NCI-H2029 treated with DMSO at 0.1 percent for 48 hours (cell line): ENCODE data around the gene TUSC2.

Experiments used
- DNase-seq: peaks from one replicate; lab custom pipeline; 2025; lab: John Stamatoyannopoulos, UW

TUSC2 gene

DNA sequence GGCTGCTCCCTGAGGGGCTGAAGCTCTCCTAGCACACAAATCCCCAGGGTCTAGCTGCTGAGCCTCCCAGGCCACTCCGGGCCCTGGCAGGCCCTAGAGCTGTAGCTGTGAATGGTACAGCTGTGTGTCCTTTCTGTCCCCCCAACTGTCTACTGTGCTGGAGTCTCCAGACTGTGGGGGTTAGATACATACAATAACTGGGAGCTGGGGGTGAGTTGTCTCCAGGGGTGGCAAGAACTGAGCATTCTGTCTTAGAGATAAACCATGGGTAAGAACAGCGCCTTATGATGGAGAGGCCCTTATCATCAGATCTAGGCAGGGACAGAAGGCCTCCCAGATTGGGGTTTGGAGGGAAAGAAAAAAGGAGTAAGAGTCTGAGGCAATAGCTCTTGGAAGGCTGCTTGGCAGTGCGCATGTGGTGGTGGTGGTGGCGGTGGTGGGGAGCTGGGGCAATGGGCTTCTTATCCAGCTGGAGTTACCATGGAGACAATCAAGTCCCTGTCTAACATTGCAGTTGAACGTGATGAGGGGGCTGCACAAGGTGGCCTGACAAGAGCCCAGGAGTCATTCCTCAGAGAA lies 26.3 kb upstream of the TUSC2 start:
- DNase-seq: no peak

DNA sequence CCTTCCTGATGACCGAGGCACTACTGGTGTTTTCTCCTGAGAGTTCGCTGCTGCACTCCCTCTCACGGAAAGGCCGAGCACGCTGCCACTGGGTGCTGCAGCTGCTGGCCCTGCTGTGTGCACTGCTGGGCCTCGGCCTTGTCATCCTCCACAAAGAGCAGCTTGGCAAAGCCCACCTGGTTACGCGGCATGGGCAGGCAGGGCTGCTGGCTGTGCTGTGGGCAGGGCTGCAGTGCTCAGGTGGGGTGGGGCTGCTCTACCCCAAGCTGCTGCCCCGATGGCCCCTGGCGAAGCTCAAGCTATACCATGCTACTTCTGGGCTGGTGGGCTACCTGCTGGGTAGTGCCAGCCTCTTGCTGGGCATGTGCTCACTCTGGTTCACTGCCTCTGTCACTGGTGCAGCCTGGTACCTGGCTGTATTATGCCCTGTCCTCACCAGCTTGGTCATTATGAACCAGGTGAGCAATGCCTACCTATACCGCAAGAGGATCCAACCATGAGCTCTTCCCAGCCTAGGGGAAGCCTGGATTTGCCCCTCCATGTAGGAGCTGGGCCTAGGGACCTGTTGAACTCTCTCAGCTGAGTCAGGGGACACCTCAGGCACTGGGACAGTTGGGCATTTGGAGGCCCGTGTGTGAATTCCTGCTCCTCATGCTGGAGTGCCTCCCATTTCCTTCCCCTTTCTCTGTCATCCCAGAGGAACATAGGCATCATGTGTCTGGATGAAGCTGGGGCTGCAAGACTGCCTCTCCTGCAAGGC lies 25.4 kb upstream of the TUSC2 start:
- DNase-seq: no peak

DNA sequence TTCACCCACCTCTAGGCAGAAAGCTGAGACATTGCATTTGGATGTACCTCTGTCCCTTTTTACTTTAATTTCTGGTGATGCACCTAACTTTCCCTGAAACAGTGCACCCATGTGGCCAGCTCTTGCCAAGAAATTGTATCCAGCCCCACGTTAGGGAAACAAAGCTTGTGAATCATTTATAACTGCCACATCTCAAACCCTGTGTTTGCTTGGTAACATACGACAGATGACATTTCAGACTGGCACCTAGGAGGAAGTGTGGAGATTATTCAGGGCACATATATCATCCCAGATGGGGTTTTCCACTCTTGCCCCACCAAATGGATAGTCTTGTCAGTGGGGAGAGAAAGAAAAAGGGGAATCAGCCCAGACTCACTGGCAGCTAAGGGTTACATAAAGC lies 24.8 kb upstream of the TUSC2 start:
- DNase-seq: no peak

DNA sequence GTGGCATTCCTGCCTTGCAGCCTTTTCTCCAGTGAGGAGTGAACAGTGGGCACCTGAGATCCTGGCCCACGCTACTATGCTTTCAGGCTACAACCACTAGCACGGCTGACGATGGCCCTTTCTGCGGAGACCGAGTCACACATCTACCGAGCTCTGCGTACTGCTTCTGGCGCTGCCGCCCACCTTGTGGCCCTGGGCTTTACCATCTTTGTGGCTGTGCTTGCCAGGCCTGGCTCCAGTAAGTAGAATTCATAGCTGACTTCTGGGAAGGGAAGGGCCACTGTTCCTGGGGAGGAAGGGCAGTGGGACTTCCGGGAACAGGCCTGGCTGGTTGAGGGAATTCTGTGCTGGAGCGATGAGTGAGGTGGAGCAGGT lies 23.3 kb upstream of the TUSC2 start:
- DNase-seq: no peak

DNA sequence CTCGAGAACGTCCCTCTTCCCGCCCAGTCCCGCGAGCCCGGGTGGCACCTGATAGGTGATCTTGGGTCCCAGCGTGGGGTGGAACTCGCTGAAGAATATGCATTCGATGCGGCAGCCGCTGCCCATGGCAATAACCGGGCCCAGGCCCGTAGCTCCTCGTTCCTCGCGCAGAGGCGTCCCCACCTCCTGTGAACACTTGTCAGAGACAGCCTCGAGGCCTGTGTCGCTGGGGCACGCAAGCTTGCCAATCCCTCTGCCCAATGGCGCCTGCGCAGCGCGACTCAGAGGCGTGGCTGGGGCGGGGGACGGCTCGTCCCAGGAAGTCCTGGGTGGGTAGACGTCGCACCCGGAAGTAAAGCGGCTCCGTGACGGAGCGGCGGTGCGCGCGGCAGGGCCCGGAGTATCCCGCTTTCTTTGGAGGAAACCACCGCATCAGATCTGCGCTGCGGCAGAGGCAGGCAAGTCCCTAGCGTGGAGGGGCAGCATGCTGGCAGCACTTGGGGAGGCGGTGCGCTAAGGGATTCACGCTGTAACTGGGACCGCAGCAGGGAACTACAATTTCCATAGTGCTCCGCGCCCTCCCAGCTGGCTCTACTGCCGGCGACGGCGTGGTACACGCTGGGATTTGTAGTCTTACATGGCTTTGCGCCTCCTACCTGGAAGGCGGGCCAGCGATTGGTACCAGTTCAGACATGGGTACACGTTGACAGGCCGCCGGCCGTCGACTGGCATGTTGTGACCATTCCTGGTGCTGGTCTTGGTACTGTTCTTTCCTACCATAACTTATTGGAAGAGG lies 22.7 kb upstream of the TUSC2 start, which contains the start of the genes CYB561D2 and NPRL2:
TSS of gene CYB561D2 (plus strand) at position 336 of the 796 bp plus-strand sequence. CDS start 572 bp downstream, outside the sequence.
TSS of gene NPRL2 (minus strand) at position 249 of the 796 bp plus-strand sequence. CDS start at position 126, 123 bp downstream.
- DNase-seq: peak; percentile 52

DNA sequence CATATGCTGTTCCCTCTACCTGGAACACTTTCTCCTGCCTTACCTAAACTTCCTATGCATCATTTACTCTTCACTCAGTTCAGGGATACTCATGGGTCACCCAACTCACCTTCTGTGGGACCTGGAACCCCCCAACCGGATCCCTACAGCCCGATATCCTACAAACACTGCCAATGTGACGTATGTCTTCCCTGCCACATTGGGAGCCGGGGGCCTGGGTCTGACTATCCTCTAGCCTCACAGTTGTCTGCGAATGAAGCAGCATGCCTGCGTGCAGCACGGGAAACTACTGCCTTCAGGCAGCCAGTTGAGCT lies 22.1 kb upstream of the TUSC2 start:
- no peak for DNase-seq

DNA sequence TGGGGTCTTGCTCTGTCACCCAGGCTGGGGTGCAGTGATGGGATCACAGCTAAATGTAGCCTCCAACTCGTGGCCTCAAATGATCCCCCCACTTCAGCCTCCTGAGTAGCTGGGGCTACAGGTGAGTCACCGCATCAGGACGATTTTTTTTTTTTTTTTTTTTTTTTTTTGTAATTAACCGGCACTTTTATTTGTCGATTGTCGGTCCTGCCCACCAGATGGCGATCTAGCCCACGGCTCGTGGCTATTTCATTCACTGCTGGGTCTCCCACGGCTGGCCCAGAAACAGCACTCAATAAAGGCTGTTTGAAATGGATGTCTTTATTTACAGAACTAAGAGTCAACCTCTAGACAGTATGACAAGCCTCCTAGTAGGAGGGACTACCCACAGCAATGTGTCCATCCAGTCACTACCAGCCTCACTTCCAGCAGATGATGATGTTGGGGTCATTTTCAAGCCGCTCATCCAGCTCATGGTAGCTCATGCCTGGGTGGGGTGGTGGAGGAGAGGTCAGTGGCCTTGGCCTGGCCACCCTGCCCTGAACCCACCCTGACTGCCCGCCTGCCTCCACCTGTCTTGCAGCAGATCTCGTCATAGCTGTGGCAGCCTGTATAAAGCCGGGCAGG lies 19.3 kb upstream of the TUSC2 start:
- no peak for DNase-seq

DNA sequence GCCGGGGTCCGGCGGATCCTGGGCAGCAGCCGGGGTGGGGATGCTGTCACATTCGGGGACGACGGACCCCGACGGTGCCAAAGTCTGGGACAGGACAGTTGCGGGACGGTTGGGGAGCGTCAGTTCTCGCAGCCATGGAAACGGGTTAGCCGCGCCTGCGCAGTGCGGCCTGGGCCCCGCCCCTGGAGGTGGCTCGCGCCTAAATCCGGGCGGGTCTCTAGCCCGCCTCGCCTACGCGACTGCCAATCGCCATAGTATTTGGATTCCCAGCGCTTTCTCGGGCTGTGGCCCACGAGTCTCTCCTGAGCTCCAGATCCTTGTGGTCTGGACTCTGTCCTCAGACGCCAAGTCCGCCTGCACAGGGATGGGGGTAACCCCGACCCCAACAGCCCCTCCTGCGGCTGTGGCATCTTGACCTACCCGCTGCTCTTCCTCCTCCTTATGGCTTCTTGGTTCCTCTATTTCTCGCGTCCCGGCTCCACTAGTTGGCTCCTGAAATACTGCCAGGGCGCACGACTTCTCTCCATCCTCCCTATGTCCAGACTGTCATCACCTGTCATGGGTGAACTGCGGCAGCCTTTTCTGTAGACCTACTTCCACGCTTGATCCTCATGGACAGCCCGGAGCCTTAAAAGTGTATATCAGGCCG lies 17.7 kb upstream of the TUSC2 start, which contains the start of gene ZMYND10:
TSS of gene ZMYND10 (minus strand) at position 147 of the 649 bp plus-strand sequence. CDS start 153 bp downstream, outside the sequence.
- no peak for DNase-seq

DNA sequence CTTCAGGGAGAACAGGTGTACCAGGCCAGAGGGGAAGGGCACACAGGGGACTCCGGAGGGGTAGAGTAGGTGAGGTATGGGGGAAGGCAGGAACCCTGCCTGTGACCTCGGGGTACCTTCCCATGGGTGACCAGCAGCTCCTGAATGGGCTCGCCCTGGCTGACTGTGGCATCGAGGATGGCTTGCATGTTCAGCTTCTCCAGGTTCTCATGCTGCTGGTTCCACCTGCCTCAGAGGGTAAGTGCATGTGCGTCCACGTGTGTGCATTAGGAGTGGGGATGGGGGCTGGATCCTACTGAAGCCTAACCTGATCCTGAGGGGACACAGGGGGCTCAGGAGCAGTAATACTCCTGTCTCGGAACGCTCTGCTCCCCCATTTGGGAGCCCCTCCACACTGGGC lies 17.0 kb upstream of the TUSC2 start:
- no peak for DNase-seq

DNA sequence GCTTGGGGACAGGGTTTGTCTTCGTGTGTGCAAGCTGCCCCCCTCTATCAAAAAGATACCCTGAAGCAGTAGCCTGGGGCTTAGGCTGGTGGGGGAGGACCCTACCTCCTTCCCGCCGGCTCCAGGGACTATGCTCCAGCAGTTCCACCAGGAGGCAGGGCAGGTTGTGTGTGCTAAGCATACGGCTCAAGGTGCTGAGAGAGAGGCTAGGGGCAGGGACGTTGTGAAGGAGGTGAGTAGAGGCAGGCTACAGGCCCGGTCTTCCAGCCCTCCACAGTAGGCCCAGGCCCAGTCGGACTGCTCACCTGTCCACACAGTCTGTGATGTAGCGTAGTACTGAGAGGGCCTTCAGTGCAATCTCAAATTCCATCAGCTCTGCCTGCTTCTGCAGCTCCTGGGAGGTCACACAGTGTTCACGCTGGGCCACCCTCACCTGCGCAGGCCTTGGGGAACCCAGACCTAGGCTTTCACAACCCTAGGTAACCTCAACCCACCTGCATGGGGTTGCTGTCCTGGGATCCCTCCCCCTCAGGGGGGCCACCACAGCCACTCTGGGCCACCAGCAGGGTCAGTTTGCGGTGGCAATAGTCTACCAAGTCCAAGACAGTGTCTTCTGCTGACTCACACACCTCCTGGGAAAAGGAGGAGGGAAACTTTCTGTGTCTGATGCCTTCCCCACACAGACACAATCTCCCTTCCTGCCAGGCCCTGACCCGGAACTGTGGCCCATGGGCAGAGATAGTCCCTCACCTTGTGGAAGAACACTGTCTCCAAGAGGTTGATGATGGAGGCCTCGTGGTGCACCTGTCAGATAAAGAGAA lies 15.0 kb upstream of the TUSC2 start:
- DNase-seq: no peak

DNA sequence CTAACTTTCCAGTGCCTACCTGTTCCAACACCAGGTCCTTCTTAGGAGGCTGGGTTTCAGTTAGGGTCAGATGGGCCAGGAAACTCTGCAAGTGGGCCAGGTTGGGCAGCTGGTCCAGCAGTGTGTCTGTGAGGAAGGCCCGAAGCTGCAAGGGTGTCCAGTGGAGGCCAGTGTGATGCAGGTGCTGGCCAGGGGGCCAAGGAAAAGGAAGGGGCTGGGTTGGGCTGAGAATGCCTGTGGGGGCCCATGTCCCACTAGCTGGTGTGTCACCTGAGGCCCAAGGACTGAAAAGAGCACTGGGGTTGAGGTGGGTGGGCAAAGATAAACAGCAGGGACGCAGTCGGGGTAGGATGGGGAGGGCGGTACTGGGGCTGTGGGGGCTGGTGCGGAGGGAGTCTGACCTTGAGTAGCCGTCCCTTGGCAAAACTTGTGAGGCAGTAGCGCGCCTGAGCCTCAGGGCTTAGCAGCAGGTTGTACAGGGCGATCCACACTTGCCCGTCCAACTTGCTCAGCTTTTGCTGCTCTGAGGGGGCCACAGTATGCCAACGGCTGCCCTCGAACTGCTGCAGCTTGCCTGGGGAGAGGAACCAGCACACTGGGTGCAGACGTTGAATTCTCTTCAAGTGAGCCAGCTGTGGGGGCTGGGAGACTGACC lies 14.1 kb upstream of the TUSC2 start:
- DNase-seq: no peak

DNA sequence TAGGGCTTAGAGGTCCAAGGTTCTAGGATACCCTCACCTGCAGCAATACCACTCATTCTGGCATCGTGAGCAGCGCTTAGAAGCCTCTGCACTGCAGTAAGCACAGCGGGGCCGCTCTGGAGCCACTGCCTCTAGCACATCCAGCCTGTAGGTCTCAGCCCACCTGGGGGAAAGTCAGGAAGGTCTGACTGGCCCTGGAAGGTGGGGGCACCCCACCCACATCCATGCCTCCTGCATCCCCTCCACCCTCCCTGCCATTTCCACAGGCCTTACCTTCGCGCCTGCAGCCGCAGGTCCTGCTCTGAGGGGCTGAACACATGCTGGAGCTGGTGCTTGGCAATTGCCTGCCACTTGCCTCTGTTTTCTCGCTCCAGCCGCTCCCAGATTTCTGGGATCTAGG lies 13.5 kb upstream of the TUSC2 start:
- DNase-seq: no peak

DNA sequence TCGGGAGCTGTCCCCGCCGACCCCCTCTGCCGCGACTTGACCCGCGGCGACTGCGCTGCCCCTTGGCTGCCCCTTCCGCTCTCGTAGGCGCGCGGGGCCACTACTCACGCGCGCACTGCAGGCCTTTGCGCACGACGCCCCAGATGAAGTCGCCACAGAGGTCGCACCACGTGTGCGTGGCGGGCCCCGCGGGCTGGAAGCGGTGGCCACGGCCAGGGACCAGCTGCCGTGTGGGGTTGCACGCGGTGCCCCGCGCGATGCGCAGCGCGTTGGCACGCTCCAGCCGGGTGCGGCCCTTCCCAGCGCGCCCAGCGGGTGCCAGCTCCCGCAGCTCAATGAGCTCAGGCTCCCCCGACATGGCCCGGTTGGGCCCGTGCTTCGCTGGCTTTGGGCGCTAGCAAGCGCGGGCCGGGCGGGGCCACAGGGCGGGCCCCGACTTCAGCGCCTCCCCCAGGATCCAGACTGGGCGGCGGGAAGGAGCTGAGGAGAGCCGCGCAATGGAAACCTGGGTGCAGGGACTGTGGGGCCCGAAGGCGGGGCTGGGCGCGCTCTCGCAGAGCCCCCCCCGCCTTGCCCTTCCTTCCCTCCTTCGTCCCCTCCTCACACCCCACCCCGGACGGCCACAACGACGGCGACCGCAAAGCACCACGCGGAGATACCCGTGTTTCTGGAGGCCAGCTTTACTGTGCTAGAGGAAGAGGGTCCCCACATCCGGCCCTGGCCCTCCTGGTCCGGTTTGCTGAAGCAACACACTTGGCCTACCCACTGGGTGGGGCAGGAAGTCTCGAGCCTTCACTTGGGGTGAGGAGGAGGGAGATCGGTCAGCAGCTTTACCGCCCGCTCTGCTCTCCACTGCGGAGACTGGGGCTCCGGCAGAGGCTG lies 12.7 kb upstream of the TUSC2 start, which contains the start of gene RASSF1:
TSS of gene RASSF1 (minus strand) at position 389 of the 882 bp plus-strand sequence. CDS start at position 358, 31 bp downstream.
- DNase-seq: no peak

DNA sequence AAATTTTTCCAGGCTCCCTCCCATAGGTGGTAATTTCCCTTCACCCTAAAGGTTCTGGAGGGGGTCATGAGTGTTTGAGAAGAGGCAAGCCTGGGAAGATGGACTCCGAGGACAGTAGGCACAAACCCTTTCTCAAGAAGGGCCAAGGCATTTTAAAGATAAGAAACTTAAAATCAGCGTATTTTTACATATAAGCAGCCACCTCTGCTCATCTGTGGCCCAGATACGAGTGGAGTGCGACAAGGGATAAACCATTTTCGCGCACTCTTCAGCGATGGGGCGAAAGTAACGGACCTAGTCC lies 12.1 kb upstream of the TUSC2 start:
- DNase-seq: no peak

DNA sequence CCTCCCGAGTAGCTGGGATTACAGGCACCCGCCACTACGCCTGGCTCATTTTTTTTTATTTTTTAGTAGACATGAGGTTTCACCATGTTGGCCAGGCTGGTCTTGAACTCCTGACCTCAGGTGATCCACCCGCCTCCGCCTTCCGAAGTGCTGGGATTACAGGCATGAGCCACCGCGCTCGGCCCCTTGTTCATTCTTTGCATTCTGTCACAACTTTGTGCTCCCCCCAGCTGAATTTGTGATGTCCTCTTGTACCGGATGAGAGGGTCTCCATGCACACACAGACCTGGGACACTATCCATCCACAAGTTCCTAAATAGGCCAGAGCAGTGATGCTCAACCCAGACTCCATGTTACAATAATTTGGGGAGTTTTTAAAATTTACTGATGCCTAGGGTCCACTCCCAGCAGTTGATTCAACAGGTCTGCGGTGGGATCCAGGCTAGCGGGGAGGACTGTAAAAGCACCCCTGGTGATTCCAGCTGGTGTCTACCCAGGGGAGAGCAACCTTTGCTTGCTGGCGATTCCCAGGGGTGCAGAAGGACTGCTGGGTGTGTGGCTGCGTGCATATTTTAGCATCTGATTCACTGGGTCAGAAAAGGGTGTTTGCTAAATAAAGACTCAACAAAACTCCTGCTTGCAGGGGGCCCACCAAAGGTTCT lies 11.6 kb upstream of the TUSC2 start:
- no peak for DNase-seq

DNA sequence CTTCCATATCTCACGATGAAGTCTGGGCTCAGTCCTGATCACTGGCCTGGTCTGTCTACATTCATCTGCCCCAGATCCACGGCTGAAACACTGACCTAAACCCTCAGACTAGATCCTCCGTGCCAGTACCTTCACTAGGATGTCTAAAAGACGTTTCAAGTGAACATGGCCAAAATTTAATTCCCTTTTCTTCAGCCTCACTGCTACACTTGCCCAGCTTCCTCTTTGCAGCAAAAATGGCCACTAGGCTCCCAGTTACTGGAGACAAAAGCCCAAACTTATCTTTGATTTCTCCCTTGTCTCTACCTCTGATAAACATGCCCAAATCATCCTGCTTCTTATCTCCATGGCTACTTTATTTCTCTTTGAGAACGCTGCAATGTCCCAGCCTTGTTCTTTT lies 10.9 kb upstream of the TUSC2 start:
- DNase-seq: no peak

DNA sequence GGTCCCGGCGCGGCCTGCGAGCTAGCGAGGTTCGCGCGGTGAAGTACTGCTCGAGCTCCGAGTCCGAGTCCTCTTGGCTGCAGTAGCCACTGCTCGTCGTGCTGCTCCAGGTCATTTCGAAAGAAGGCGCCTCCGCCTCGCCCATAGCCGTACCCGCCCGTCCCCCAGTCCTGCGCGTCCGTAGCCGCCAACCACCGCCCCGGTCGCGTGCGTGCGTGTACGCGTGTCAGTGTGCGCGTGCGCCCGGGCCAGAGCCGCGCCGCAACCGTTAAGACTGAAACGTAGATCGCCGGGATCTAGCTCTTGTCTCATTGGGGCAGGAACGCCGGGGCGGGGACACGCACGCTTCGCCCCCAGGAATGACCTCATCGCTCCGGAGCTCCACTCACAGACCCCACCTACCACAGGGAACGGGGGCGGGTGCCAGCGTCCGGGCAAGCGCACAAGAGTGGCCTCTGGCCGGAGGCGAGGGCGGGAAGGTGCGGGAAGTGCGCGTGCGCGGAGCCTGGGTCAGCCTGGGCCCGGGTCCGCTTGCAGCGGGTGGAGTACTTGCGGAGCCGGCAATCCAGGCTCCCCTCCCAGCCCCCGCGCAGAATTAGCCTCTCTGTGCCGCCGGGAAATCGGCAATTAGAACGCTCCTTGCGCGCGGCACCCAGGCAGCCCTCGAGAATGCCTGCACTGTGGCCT lies 9.3 kb upstream of the TUSC2 start:
- DNase-seq: peak; percentile 73

DNA sequence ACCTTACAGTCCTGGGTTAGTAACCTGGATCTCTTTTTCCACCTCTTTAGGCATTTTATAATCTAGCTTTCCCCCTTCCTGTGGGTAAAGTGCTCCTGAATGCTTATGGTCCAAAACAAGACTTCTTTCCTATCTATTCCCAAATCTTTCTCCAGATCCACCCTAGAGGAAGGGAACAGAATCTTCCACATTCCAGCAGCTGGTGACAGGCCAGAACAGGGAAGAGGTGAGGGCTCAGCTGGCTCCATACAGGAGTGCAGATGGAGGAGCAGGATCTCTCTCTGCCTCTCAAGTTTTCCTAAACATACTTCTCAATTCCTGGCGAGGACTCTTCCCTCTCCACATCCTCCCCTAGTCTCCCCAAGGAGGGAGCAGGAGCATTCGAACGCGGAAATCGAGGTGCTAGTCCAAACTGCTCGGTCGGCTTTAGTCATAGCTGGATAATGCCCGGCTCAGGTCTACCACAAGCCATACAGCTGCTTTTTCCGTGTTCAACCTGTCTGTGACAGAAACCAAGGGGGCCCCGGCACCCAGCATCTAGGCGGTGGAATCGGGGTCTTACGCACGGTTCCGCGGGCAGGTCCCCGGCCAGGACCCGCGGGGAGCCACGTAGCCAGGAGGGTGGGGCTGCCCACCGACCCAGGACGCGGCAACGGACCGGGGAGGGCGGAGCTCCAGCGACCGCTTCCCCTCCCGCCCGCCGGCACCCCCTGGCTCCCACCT lies 8.6 kb upstream of the TUSC2 start:
- no peak for DNase-seq
